Endothelial cell of hepatic sinusoid (primary cell): ENCODE measurements around the gene PGPEP1.
"Not testable (repeated sequence)": the region's sequence is repeated elsewhere in the genome, so short reads cannot be mapped to it uniquely, and the experiment has no call there.

Experiments used
- in situ Hi-C: cut with HindIII; loops from 2 replicates; pipeline ENCODE4 v1.10.0; 2017; ENCODE audit warnings: low sequenced_read_pairs

PGPEP1 gene

GRCh38 chr19:18329035-18329376 is 11.4 kb upstream of the PGPEP1 start:
- in situ Hi-C loops = loop anchor here (10.0 kb wide), 1 partner anchor 164 kb away; no protein-coding TSS in a partner anchor

GRCh38 chr19:18330868-18331267 is 9.5 kb upstream of the PGPEP1 start:
- in situ Hi-C loops = no loop called here

DNA sequence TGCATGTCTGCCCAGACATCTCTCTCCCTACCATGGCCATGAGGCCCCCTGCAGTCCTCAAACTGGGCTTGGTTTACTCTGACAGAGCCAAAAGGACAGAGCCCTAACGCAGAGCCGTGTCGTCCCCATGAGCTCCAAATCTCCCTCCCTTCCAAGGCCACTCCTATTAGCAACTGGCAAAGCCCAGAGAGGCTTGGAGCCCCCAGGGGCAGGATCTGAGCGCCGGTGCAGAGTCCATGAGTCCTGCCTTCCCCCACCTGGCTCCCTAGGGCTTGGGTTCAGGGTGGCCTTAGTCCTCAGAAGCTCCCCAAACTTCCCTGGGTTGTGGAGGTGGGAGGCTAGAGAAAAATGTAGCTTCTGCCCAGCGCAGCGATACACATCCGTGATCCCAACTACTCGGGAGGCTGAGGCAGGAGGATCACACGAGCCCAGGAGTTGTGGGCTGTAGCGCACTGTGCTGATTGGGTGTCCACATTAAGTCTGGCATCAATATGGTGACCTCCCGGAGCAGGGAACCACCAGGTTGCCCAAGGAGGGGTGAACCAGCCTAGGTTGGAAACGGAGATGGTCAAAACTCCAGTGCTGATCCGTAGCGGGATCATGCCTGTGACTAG is 7.4 kb upstream of the PGPEP1 start:
- in situ Hi-C loops = no loop called here

- in situ Hi-C loops = no loop called here
Observed at GRCh38 chr19:18333680-18334079, 6.7 kb upstream of the PGPEP1 start.

DNA sequence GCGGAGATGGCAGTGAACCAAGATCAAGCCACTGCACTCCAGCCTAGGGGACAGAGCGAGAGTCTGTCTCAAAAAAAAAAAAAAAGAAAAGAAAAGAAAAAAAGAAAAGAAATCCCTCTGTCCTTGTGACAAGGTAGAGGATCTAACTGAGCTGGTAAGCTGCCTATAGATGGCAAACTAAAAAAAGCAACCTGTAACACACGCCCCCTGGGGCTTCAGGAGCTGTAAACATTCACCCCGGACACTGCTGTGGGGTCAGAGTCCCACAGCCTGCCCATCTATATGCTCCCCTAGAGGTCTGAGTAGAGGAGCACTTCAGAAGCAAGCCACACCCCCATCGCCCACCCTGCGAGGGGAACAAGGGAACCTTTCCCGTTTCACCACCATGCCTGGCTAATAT is 4.3 kb upstream of the PGPEP1 start:
- in situ Hi-C loops = no loop called here

DNA sequence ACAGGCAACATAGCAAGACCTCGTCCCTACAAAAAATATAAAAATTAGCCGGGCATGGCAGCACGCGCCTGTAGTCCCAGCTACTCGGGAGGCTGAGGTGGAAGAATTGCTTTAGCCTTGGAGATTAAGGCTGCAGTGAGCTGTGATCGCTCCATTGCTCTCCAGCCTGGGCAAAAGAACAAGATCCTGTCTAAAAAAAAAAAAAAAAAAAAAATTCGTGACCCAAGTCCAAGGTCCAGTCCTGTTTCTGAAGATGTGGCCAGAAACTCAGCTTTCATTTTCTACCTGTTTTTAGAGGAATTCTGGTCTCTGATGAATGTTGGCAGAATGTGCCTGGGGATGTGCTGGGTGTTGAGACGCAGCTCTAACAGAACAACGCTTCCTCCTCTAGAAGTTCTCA is 1.9 kb upstream of the PGPEP1 start:
- in situ Hi-C loops = no loop called here

- in situ Hi-C loops = no loop called here
Observed at GRCh38 chr19:18339723-18340122, 675 bp upstream of the PGPEP1 start.

GRCh38 chr19:18340990-18341868 is 831 bp downstream of the PGPEP1 start:
- in situ Hi-C loops = no loop called here

DNA sequence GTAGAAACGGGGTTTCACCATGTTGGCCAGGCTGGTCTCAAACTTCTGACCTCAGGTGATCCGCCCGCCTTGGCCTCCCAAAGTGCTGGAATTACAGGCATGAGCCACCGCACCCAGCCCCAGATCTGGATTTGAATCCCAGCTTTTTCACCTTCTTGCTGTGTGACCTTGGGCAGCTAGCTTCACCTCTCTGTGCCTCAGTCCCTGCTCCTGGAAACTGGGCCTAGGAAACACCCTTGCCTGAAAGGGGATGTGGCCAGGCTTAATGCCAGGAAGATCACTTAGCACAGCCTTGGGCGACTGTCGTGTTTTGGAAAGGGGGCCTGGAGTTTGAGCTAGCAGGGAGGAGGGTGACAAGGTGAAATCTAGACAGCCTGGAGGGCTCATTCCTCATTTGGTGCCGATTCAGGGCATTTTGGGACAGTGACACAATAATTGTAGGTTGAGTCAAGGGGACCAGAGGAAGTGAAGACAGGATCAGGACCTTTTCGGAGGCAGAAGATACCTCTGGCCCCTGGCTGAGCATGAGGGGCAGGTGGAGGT is 1.8 kb downstream of the PGPEP1 start:
- in situ Hi-C loops = no loop called here

DNA sequence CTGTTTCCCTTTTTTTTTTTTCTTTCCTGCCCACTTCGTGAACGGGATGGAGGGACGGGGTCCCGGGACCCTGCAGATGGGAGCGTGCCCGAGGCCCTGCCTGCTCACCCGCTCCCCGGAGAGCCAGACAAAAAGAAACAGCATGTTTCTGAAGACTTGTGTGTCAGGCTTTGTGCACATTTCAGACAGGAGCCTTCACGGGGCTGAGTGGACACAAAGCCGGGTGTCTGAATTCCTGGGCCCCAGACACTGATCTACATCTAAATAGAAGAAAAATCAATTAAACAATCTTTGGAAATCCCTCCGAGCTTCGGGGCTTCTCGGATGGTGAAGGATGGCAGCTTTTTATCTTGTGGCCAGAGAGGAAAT is 4.2 kb downstream of the PGPEP1 start:
- in situ Hi-C loops = no loop called here

GRCh38 chr19:18345296-18345695 is 4.9 kb downstream of the PGPEP1 start:
- in situ Hi-C loops = no loop called here

GRCh38 chr19:18346091-18346490 is 5.7 kb downstream of the PGPEP1 start:
- in situ Hi-C loops = no loop called here

GRCh38 chr19:18348171-18348570 is 7.8 kb downstream of the PGPEP1 start:
- in situ Hi-C loops = no loop called here

- in situ Hi-C loops = not testable (repeated sequence)
Observed at GRCh38 chr19:18348818-18349339, 8.5 kb downstream of the PGPEP1 start.

- in situ Hi-C loops = no loop called here
Observed at GRCh38 chr19:18349524-18350128, 9.2 kb downstream of the PGPEP1 start.

DNA sequence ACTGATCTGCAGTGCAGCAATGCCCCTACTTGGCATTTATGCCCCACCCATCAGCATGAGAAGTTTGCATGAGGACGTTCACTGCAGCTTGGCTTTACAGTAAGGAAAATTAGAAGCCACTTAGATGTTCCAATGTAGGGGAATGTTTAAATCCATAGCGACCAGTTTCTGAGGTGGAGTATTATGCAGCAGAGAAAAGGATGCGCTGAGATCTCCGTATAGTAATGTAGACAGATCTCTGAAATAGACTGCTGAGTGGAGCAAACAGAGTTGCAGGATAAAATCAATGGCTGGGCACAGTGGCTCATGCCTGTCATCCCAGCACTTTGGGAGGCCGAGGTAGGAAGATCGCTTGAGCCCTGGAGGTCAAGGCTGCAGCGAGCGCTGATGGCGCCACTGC is 10.1 kb downstream of the PGPEP1 start:
- in situ Hi-C loops = no loop called here

DNA sequence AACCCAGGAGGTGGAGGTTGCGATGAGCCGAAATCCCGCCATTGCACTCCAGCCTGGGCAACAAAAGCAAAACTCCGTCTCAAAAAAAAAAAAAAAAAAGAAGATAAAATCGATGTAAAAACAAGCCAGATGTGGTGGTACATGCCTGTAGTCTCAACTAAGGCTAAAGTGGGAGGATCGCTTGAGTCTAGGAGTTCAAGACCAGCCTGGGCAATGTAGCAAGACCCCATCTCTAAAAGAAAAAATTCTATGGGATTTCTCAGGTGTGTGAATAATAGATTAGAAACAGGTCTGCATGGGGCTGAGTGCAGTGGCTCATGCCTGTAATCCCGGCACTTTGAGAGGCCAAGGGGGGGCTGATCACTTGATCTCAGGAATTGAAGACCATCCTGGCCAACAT is 11.1 kb downstream of the PGPEP1 start:
- in situ Hi-C loops = no loop called here

DNA sequence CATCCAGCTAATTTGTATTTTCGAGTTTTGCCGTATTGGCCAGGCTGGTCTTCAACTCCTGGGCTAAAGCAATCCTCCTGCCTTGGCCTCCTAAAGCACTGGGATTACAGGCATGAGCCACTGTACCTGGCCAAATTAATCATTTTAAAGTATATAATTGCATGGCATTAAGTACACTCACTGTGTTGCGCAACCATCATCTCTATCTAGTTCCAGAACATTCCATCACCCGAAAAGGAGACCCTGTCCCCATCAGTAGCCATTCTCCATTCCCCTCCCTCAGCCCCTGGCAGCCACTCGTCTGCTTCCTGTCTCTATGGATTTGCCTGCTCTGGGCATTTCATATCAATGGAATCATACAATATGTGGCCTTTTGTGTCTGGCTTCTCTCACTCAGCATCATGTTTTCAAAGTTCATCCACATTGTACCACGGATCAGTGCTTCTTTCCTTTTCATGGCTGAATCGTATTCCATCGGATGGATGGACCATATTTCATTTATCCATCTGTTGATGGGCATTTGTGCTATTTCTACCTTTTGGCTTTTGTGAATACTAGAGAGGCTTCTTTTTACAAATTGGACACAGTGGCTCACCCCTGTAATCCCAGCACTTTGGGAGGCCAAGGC is 13.1 kb downstream of the PGPEP1 start:
- in situ Hi-C loops = no loop called here

GRCh38 chr19:18354743-18355142 is 14.3 kb downstream of the PGPEP1 start:
- in situ Hi-C loops = not testable (repeated sequence)

DNA sequence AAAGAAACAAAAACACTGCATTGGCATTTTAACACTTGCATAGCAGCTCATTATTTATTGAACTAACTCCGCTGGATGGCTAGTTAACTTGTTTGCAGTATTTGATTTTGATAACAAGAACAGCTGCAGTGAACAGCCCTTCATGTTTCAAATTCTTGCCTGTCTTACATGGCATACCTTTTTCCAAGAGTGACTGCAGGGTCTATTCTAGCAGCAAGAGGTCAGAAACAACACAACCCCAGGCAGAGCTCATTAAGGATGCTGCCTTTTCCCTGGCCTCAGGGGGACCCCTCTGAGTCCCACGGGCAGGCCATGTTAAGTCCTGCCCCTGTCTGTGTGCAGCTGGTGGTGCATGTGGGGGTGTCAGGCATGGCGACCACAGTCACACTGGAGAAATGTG is 16.6 kb downstream of the PGPEP1 start:
- in situ Hi-C loops = no loop called here

DNA sequence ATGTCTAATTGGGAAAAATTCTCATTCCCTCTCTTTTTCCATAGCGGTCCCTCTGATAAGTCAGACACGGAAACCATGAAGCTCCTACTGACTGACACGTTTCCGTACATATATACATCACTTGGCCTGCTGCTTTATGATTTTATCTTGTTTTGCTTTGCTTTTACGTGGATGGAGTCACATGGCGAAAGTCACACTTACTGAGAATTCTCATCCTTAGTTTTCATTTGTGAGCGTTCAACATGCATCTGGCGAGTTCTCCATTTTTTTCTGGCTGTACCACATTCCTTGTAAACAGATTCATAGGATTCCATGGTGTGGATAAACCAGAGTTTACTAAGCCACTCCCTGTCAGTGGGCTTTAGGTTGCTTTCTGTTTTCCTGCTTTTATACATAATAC is 21.2 kb downstream of the PGPEP1 start:
- in situ Hi-C loops = no loop called here
